Measurements from ENCODE around the gene TXNDC8.
"Not testable (repeated sequence)": the region's sequence is repeated elsewhere in the genome, so short reads cannot be mapped to it uniquely, and the experiment has no call there.

The TXNDC8 gene

DNA sequence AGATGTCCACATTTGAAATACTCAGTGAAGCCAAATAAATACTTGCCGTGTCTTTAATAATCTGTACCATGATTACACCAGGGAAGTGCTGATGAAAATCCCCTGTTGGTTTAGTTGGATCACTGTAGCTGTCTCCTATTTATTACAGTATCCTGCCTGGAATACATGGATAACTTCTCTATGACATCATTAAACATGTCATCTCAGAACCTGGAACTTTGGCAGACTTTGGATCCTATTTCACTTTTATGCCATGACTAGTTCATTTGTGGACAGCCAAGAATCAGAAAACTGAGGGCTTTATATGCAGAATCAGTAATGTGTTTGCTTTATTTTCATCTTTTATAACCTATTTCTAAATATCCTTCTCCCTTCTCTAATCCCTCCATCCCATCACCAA, at the start of gene TXNDC8:
TXNDC8 (minus strand) TSS at position 137 of the 400 bp plus-strand sequence.
- DNase-seq: no peak

DNA sequence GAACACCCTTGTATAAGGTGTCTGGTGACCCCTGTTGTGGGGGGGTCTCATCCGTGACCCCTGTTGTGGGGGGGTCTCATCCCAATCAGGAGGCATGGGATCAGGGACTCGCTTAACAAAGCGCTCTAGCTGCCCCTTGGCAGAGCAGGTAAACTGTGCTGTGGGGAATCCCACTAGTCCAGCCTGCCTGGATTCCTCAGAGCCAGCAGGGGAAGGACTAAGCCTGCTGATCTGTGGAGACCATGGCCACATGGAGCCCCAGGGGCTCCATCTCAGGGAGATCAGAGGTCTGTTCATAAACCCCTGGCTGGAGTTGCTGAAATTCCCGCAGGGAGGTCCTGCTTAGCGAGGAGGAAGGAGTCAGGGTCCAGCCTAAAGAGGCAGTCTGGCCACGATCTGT, 45.8 kb upstream of the TXNDC8 start:
- DNase-seq: no peak

GRCh38 chr9:110382731-110383130, 45.1 kb upstream of the TXNDC8 start:
- DNase-seq: no peak

- DNase-seq: no peak
These were observed 33.8 kb upstream of the TXNDC8 start for GRCh38 chr9:110371411-110372007.

- DNase-seq: no peak
These were observed 32.7 kb upstream of the TXNDC8 start for GRCh38 chr9:110370315-110370714.

GRCh38 chr9:110364451-110364850, 26.8 kb upstream of the TXNDC8 start:
- DNase-seq: no peak

DNA sequence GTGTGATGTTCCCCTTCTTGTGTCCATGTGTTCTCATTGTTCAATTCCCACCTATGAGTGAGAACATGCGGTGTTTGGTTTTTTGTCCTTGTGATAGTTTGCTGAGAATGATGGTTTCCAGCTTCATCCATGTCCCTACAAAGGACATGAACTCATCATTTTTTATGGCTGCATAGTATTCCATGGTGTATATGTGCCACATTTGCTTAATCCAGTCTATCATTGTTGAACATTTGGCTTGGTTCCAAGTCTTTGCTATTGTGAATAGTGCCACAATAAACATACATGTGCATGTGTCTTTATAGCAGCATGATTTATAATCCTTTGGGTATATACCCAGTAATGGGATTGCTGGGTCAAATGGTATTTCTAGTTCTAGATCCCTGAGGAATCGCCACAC, 21.3 kb upstream of the TXNDC8 start:
- DNase-seq: not testable (repeated sequence)

DNA sequence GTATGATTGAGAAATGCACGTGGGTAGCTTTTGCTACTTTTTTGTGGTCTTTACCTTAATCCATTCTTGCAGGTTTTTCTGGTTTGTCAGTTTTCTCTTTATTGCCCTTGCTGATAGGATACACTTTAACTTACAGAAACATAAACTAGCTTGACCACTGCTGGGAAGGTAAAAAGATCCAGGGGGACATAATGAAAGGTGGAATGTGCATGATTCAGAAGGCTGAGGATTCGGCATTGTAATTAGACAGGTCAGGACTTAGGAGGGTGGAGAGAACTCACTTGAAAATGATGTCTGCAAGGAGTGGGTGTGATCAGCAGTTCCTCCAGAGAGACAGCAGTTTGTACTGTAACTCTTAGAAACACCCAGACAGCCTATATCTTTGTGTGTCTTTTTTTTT, 19.8 kb upstream of the TXNDC8 start:
- DNase-seq: no peak

DNA sequence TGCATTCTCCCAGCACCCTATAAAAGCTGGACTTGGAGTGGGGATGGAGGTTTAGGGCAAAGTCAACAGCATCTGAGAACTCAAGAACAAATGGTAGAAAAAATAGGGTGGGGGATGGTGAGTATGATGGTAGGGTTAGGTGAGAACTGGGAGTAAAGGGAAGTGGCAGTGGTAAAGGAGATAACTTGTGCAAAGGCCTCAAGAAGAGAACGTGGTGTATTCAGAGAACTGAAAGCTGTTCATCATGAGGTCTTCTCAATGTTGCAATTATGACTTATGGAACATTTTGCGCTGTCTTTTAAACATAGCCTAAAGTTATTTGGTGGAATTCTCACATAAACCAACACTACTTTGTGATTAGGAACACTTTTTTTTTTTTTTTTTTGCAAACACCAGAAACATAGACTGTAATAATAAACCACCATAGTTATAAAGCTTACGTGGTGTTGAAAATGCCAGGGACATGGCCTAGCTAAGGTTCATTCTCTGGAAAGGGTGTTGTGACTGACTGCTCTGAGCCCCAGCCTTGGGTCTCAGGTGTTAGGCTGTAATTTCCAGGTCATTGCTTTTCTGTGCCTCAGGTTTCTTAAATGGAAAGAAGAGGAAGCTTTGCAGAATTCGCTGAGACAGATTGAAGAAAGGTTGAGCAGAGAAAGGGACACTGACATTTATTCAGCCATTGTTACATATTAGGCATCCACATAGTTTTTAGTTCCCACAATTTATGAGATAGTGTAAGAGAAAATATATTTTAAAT, 19.2 kb upstream of the TXNDC8 start:
- no peak for DNase-seq

GRCh38 chr9:110355911-110356310, 18.2 kb upstream of the TXNDC8 start:
- DNase-seq: no peak

- DNase-seq: no peak
These were observed 13.4 kb upstream of the TXNDC8 start for GRCh38 chr9:110351009-110351467.

GRCh38 chr9:110346325-110346724, 8.7 kb upstream of the TXNDC8 start:
- DNase-seq: no peak

GRCh38 chr9:110344821-110345220, 7.2 kb upstream of the TXNDC8 start:
- no peak for DNase-seq

DNA sequence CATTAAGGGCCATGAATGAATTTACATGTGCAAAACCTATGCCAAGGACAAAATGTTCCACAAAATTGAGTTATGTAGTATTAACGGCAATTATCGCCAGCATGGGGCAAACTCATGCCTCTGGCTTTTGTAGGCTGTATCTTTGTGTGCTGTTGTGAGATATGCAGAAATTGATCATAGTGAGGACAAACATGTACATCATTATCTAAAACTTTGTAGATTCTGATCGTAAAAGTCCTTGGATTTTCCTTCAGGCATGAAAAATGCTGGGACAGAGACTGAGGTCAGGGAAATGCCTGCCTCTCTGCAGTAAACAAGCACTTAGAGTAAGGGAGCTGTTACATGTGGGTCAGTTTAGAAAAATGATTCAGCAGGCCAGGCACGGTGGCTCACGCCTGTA, 5.9 kb upstream of the TXNDC8 start:
- no peak for DNase-seq

DNA sequence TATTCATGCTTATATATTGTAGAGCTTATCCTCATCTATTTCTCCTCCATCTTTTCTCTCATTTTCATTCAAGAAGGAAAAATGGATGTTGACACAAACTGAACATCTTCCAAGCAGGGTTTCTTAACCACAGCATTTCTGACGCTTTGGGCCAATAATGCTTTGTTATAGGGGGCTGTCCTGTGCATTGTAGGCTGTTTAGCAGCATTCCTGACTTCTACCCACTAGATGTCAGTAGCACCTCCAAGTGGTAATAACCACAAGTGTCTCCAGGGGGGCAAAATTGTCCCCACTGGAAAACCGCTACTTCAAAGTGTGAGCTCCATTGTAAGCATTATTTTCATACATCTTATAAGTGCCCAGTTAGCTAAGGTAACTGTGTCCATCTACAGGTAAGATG, 2.6 kb upstream of the TXNDC8 start:
- no peak for DNase-seq

GRCh38 chr9:110338143-110338542, 480 bp upstream of the TXNDC8 start:
- no peak for DNase-seq

DNA sequence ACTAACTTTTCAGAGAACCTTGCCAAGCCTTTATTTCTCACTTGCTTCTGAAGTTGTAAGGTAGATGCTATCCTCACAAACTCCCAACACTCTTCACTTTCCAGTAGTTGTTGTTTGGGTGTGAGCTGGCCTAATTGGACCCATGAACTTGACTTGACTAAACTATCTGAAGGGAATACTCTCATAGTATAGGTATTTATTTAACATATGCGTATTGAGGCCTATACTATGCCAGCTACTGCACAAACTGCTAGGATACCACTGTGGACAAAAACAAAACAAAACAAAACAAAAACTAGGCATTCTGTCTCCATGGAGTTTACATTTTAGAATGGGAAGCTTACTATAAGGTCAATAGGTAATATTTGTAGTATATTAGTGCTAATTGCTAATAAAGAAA, 1.3 kb downstream of the TXNDC8 start:
- DNase-seq: no peak

DNA sequence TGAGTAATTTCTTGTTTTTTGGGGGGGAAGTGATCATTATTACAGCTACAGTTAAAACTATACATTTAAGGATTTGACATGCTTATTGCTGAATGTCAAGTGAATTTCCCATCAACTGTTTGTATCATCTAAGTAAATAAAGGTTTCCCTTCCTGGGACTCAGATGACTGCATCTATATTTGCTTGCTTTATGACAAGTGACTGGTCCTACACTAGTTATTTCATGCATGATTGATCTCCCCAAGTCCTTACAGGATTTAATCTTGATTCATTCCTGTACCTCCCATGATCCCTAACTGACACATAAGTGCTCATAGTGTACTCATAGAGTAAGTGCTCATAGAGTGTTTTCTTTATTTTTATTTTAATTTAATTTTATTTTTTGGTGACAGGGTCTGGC, 2.8 kb downstream of the TXNDC8 start:
- DNase-seq: no peak

- DNase-seq: no peak
These were observed 3.5 kb downstream of the TXNDC8 start for GRCh38 chr9:110334183-110334582.

DNA sequence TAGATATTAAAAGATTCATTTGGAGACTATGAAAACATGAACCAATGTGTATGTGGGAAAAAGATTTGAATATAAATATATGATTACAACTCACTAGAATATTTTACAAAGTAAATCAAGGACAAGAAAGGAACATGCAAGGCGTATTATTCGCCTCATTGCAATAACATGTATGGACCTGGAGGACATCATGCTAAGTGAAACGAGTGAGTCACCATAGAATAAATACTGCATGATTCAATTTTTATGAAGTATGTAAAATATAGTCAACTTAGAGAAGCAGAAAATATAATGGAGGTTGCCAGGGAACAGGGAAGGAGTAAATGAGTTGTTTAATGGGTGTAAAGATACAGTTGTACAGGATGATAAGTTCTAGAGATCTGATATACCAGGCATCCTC, 4.9 kb downstream of the TXNDC8 start:
- no peak for DNase-seq

DNA sequence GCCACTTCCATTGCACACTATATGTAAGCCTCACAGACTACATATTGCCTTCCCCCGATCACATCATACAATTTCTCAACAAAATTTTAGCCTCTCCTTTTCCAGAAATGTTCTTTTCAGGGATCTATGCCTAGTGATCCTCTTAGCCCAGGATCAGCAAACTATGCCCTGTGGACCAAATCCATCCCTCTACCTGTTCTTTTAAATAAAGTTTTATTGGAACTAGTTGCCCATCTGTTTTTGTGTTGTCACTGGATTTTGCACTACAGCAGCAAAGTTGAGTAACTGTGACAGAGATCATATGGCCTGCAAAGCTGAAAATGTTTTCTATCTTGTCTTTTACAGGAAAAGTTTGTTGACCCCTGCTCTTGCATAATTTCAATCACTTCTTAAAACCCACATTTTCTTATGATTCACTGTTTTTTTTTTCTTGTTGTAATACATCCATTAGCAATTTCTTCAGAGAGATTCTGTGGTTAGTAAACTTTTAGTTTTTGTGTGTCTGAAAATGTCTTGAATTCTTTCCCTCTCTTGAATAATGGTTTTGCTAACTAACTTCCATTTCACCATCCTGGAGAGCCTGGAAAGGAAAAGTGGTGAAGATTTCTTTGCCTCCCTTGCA, 7.1 kb downstream of the TXNDC8 start:
- no peak for DNase-seq

DNA sequence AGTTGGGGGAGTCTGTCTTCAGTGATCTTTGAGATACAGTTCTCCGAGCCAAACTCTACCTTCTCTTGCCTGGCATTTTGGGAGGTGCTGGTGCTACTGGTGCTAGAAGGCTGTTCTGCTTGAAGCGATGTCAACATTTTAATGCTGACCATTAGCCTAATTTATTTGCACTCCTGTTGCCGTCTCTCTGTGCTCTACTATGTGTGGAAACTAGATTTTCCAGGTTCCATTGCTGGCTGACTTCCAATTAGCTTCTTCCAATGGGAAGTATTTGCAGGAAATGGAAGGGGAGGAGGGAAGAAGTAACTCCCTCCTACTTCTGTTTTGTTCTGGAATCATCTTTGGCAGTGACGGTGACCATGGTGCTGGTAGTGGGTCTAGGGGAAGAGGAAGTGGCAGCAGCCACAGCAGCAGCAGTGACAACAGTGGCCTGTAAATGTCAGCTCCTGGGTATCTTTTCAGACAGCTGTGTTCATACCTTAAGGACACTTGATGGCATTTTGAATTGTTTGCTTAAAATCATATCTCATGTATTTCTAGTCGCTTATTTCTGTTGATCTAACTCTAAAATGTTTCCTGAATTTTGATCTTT, 7.9 kb downstream of the TXNDC8 start:
- no peak for DNase-seq

GRCh38 chr9:110328763-110329162, 8.9 kb downstream of the TXNDC8 start:
- DNase-seq: no peak

- no peak for DNase-seq
These were observed 9.9 kb downstream of the TXNDC8 start for GRCh38 chr9:110327716-110328115.

All from DMS 273 treated with DMSO at 0.1 percent for 48 hours (cell line).